GM12891 (cell line): ENCODE measurements around the gene KIF1A.

Source experiments
- DNase-seq: peaks from one replicate; pipeline ENCODE4 v3.0.0; 2011; ENCODE audit warnings: low spot score; ENCODE audit not compliant: insufficient read length
- FAIRE-seq: peaks from 2 replicates; lab custom pipeline; 2011; peaks lifted over from hg19 to GRCh38; lab: Jason Lieb, UNC
- PAX5 ChIP-seq: IDR thresholded peaks from 2 replicates; pipeline ENCODE4 v1.6.1; 2011; ENCODE audit warnings: low read length, moderate library complexity, mild to moderate bottlenecking; ENCODE audit not compliant: insufficient read depth, severe bottlenecking
- POLR2A ChIP-seq: IDR thresholded peaks from 2 replicates; pipeline ENCODE4 v1.6.1; 2011; ENCODE audit warnings: low read depth, low read length, control low read depth
- POLR2AphosphoS5 ChIP-seq: IDR thresholded peaks from 2 replicates; pipeline ENCODE4 v1.6.1; 2011; ENCODE audit warnings: low read depth, low read length, control low read depth
- POU2F2 ChIP-seq: IDR thresholded peaks from 2 replicates; pipeline ENCODE4 v1.6.1; 2011; ENCODE audit warnings: low read depth, mild to moderate bottlenecking, control low read depth, low read length, moderate library complexity
- SPI1 ChIP-seq: IDR thresholded peaks from 2 replicates; pipeline ENCODE4 v1.6.1; 2011; ENCODE audit warnings: low read depth, low read length, control low read depth
- TAF1 ChIP-seq: IDR thresholded peaks from 2 replicates; pipeline ENCODE4 v1.6.1; 2011; ENCODE audit warnings: low read depth, low read length, control low read depth

KIF1A gene

GRCh38 chr2:240814280-240814679, 5.7 kb downstream of the KIF1A start:
- no peak for DNase-seq
- no peak for FAIRE-seq
- TF ChIP-seq POLR2A (no peak), SPI1 (no peak), POU2F2 (no peak), TAF1 (no peak), PAX5 (no peak), POLR2AphosphoS5 (no peak)

GRCh38 chr2:240813231-240813921, 6.6 kb downstream of the KIF1A start:
- no peak for TF ChIP-seq TAF1
- TF ChIP-seq POU2F2: no peak
- no peak for TF ChIP-seq POLR2AphosphoS5
- FAIRE-seq (no peak), DNase-seq (no peak)

GRCh38 chr2:240812721-240813120, 7.3 kb downstream of the KIF1A start:
- DNase-seq (no peak), FAIRE-seq (no peak)
- TF ChIP-seq POLR2AphosphoS5: no peak
- no peak for TF ChIP-seq SPI1
- no peak for TF ChIP-seq PAX5

- no peak for FAIRE-seq
- no peak for DNase-seq
- TF ChIP-seq POU2F2: no peak
These were observed 7.7 kb downstream of the KIF1A start for GRCh38 chr2:240812301-240812680.

GRCh38 chr2:240811346-240812300, 8.4 kb downstream of the KIF1A start:
- FAIRE-seq: no peak
- TF ChIP-seq POLR2A (no peak), SPI1 (no peak), POLR2AphosphoS5 (no peak), PAX5 (no peak), TAF1 (no peak), POU2F2 (no peak)
- DNase-seq: no peak

- TF ChIP-seq TAF1: no peak
- no peak for TF ChIP-seq PAX5
- no peak for TF ChIP-seq POLR2A
- no peak for DNase-seq
- no peak for FAIRE-seq
These were observed 9.4 kb downstream of the KIF1A start for GRCh38 chr2:240810621-240811020.

- no peak for FAIRE-seq
- DNase-seq: no peak
- TF ChIP-seq POLR2A: no peak
- no peak for TF ChIP-seq POU2F2
- no peak for TF ChIP-seq TAF1
- no peak for TF ChIP-seq POLR2AphosphoS5
- TF ChIP-seq PAX5: no peak
- TF ChIP-seq SPI1: no peak
These were observed 9.8 kb downstream of the KIF1A start for GRCh38 chr2:240810199-240810598.

- TF ChIP-seq SPI1: no peak
- no peak for TF ChIP-seq POLR2AphosphoS5
- no peak for TF ChIP-seq POLR2A
- TF ChIP-seq PAX5: no peak
- TF ChIP-seq POU2F2: no peak
- TF ChIP-seq TAF1: no peak
- DNase-seq (no peak), FAIRE-seq (no peak)
These were observed 10.7 kb downstream of the KIF1A start for GRCh38 chr2:240809276-240809675.

GRCh38 chr2:240806459-240806858, 13.6 kb downstream of the KIF1A start:
- DNase-seq (no peak), FAIRE-seq (no peak)
- TF ChIP-seq PAX5 (no peak), TAF1 (no peak), POLR2AphosphoS5 (no peak), POLR2A (no peak), SPI1 (no peak), POU2F2 (no peak)

GRCh38 chr2:240806006-240806405, 14.0 kb downstream of the KIF1A start:
- TF ChIP-seq POU2F2 (no peak), POLR2AphosphoS5 (no peak), POLR2A (no peak), TAF1 (no peak), SPI1 (no peak), PAX5 (no peak)
- FAIRE-seq (no peak), DNase-seq (no peak)
